ENCODE results near the gene RIMS4. TPM values are rescaled to one million over a fixed set of nuclear protein-coding genes. Genes with fewer than 3 reads are reported as not detected.

Gene RIMS4
- total and polyA plus RNA-seq, 9 of the 15 experiments (the other 6 are each of a cell fraction or from before 2014, with no cell fraction given), result 0.04 TPM; not detected in 8

DNA sequence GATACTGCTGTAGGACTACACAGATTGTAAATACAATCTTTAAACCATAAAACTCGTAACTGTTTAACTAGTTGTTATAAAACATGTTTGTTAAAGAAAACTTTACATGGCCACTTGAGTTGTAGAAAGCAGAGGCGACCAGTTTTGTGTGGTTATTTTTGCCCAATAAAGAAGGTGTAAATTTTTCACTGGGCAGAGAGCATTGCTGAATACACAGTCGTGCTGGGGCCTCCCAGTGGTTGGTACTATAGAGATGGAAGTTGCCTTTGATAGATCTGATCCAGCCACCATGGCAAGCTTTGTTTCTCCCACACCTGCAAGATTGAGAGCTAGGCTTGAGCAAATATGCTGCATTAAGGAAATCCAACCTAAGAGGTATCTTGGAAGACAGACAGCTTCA, 41.2 kb upstream of the RIMS4 start:
- H3K27ac ChIP-seq (ENCODE audit: extremely low read depth, low read depth, low read length), result no peak overlapping the region
- H4K20me1 ChIP-seq (replicated peaks; ENCODE audit: control insufficient read depth, insufficient read depth, low read length), result no peaks in the 10 kb centered on the region
- H3K4me3 ChIP-seq, result no peak overlapping the region
- BruUV-seq (replicated peaks), result no TSS peak
- no peaks in the 10 kb centered on the region for H3K9me3 ChIP-seq (replicated peaks; ENCODE audit: control insufficient read depth, insufficient read depth, low read depth, low read length)
- POLR2A ChIA-PET, result no interaction called here
- no peak for FAIRE-seq
- 2% methylated on average over 3 of the region's 3 CpGs for WGBS (ENCODE audit: insufficient coverage, low coverage, missing lambda C conversion rate)
- DNase-seq (ENCODE audit: extremely low read depth in 1 of 4, low spot score in 3 of 4), result no peak
- H3K36me3 ChIP-seq (ENCODE audit: control insufficient read depth, insufficient read depth, low read length), result no peaks in the 10 kb centered on the region
- in situ Hi-C loops (cut with MboI) (no loop called here), intact Hi-C loops (cut with micrococcal nuclease) (no loop called here)
- TF ChIP-seq ZNF224 (CRISPR knock-in tag; IDR thresholded peaks at IDR 0.05) (no peak), POLR2H (tag; IDR thresholded peaks at IDR 0.05; ENCODE audit: low read depth) (no peak), KLF16 (IDR thresholded peaks at IDR 0.05) (no peak)
- peaks cover 4 to 5% of the 10 kb centered on the region in 2 experiments; a peak in 4 of 5 replicates for H3K27me3 ChIP-seq (ENCODE audit: control insufficient read depth in 2 of 2, insufficient read depth in 2 of 2, low read length in 2 of 2)
- no peak overlapping the region for H3K9ac ChIP-seq (ENCODE audit: insufficient read depth in 1 of 2, low read depth in 2 of 2, low read length in 2 of 2)
- no peak overlapping the region for H3K4me2 ChIP-seq (ENCODE audit: insufficient read depth, low read length)
- H2AFZ ChIP-seq (ENCODE audit: low read depth, low read length), result no peak overlapping the region
- no peaks in the 10 kb centered on the region for H3K4me1 ChIP-seq (replicated peaks in 1 of 2; ENCODE audit: control insufficient read depth in 2 of 2, insufficient read depth in 2 of 2, low read length in 2 of 2)
- H3K9me1 ChIP-seq (ENCODE audit: control insufficient read depth, insufficient read depth, low read length), result no peaks in the 10 kb centered on the region
- no peaks in the 10 kb centered on the region for H3K79me2 ChIP-seq (ENCODE audit: control insufficient read depth, insufficient read depth, low read length)
- CTCF ChIA-PET (ENCODE audit: low intra/inter-chr PET ratio), result no interaction called here
- no peak for ATAC-seq

- no peak overlapping the region for H2AFZ ChIP-seq (ENCODE audit: low read depth, low read length)
- ATAC-seq, result no peak
- no peak overlapping the region for H3K9ac ChIP-seq (ENCODE audit: insufficient read depth in 1 of 2, low read depth in 2 of 2, low read length in 2 of 2)
- in situ Hi-C loops (cut with MboI) (no loop called here), intact Hi-C loops (cut with micrococcal nuclease) (no loop called here)
- no peaks in the 10 kb centered on the region for H3K9me3 ChIP-seq (replicated peaks; ENCODE audit: control insufficient read depth, insufficient read depth, low read depth, low read length)
- H3K79me2 ChIP-seq (ENCODE audit: control insufficient read depth, insufficient read depth, low read length), result no peaks in the 10 kb centered on the region
- BruUV-seq (replicated peaks), result no TSS peak
- no peaks in the 10 kb centered on the region for H3K36me3 ChIP-seq (ENCODE audit: control insufficient read depth, insufficient read depth, low read length)
- H3K27me3 ChIP-seq (ENCODE audit: control insufficient read depth in 2 of 2, insufficient read depth in 2 of 2, low read length in 2 of 2), result peaks cover 4 to 5% of the 10 kb centered on the region in 2 experiments; a peak in 4 of 5 replicates
- POLR2A ChIA-PET, result no interaction called here
- H3K4me3 ChIP-seq, result no peak overlapping the region
- no peak overlapping the region for H3K4me2 ChIP-seq (ENCODE audit: insufficient read depth, low read length)
- no peak overlapping the region for H3K27ac ChIP-seq (ENCODE audit: extremely low read depth, low read depth, low read length)
- H4K20me1 ChIP-seq (replicated peaks; ENCODE audit: control insufficient read depth, insufficient read depth, low read length), result no peaks in the 10 kb centered on the region
- 6% methylated on average over 1 of the region's 1 CpG for WGBS (ENCODE audit: insufficient coverage, low coverage, missing lambda C conversion rate)
- CTCF ChIA-PET (ENCODE audit: low intra/inter-chr PET ratio), result no interaction called here
- FAIRE-seq, result no peak
- H3K9me1 ChIP-seq (ENCODE audit: control insufficient read depth, insufficient read depth, low read length), result no peaks in the 10 kb centered on the region
- H3K4me1 ChIP-seq (replicated peaks in 1 of 2; ENCODE audit: control insufficient read depth in 2 of 2, insufficient read depth in 2 of 2, low read length in 2 of 2), result no peaks in the 10 kb centered on the region
- DNase-seq (ENCODE audit: extremely low read depth in 1 of 4, low spot score in 3 of 4), result no peak
- no peak for TF ChIP-seq HNRNPL (IDR thresholded peaks at IDR 0.05; ENCODE audit: low read depth, low read length)
- TF ChIP-seq ZNF174 (CRISPR knock-in tag; IDR thresholded peaks at IDR 0.05), result no peak
- TF ChIP-seq ZNF592 (IDR thresholded peaks at IDR 0.05), result no peak
- no peak for TF ChIP-seq ID3 (CRISPR knock-in tag; IDR thresholded peaks at IDR 0.05)
- no peak for TF ChIP-seq ID3 (tag; IDR thresholded peaks at IDR 0.05)
- TF ChIP-seq NFRKB (IDR thresholded peaks at IDR 0.05; ENCODE audit: low read depth), result no peak
- TF ChIP-seq KDM5B (IDR thresholded peaks at IDR 0.05; ENCODE audit: insufficient replicate concordance, low read depth, low read length), result no peak
- no peak for TF ChIP-seq ZNF444 (CRISPR knock-in tag; IDR thresholded peaks at IDR 0.05)
- no peak for TF ChIP-seq ZBTB8A (IDR thresholded peaks at IDR 0.05; ENCODE audit: partially characterized antibody)
- TF ChIP-seq ZC3H8 (IDR thresholded peaks at IDR 0.05), result no peak
- no peak for TF ChIP-seq DPF2 (IDR thresholded peaks at IDR 0.05)
- TF ChIP-seq RBM15 (IDR thresholded peaks at IDR 0.05; ENCODE audit: insufficient read depth, low read length), result no peak
Observed at GRCh38 chr20:44850837-44851236, 40.5 kb upstream of the RIMS4 start.
